ENCODE data around the gene RNF212.
A peak's percentile ranks its signal among the peaks of the same experiment; 100 is the strongest.
"Not testable (repeated sequence)": the region's sequence is repeated elsewhere in the genome, so short reads cannot be mapped to it uniquely, and the experiment has no call there.

RNF212 gene

GRCh38 chr4:1052231-1052671 lies 61.1 kb downstream of the RNF212 start:
- no peak overlapping the region for H3K4me3 ChIP-seq (ENCODE audit: low read depth in 1 of 2, low read length in 2 of 2)
- no peaks in the 10 kb centered on the region for H3K9me3 ChIP-seq (ENCODE audit: control insufficient read depth in 1 of 2, low read length in 2 of 2)
- no peak overlapping the region for H3K27ac ChIP-seq (ENCODE audit: low read length)
- H3K4me1 ChIP-seq (ENCODE audit: control insufficient read depth in 1 of 2, insufficient read depth in 2 of 2, low read length in 2 of 2), result peaks cover 0 to 19% of the 10 kb centered on the region in 2 donors
- peaks cover 23% of the 10 kb centered on the region for H3K27me3 ChIP-seq (ENCODE audit: low read depth, low read length)
- no peaks in the 10 kb centered on the region for H3K36me3 ChIP-seq (ENCODE audit: control insufficient read depth in 1 of 2, insufficient read depth in 2 of 2, low read length in 2 of 2)

- no peak overlapping the region for H3K27ac ChIP-seq (ENCODE audit: low read length)
- H3K27me3 ChIP-seq (ENCODE audit: low read depth, low read length), result peaks cover 23% of the 10 kb centered on the region
- peaks cover 0 to 27% of the 10 kb centered on the region in 2 donors for H3K4me1 ChIP-seq (ENCODE audit: control insufficient read depth in 1 of 2, insufficient read depth in 2 of 2, low read length in 2 of 2)
Observed at GRCh38 chr4:1051472-1051871, 61.9 kb downstream of the RNF212 start.

GRCh38 chr4:1050486-1051213 lies 62.7 kb downstream of the RNF212 start:
- Histone ChIP-seq H3K4me3 (ENCODE audit: low read depth in 1 of 2, low read length in 2 of 2) (no peak overlapping the region), H3K36me3 (ENCODE audit: control insufficient read depth in 1 of 2, insufficient read depth in 2 of 2, low read length in 2 of 2) (no peaks in the 10 kb centered on the region), H3K4me1 (ENCODE audit: control insufficient read depth in 1 of 2, insufficient read depth in 2 of 2, low read length in 2 of 2) (peaks cover 0 to 24% of the 10 kb centered on the region in 2 donors), H3K27me3 (ENCODE audit: low read depth, low read length) (peaks cover 17% of the 10 kb centered on the region), H3K27ac (ENCODE audit: low read length) (no peak overlapping the region), H3K9me3 (ENCODE audit: control insufficient read depth in 1 of 2, low read length in 2 of 2) (no peaks in the 10 kb centered on the region)

More at GRCh38 chr4:1051472-1051871, 61.9 kb downstream of the RNF212 start:
- H3K9me3 ChIP-seq (ENCODE audit: control insufficient read depth in 1 of 2, low read length in 2 of 2), result no peaks in the 10 kb centered on the region
- H3K36me3 ChIP-seq (ENCODE audit: control insufficient read depth in 1 of 2, insufficient read depth in 2 of 2, low read length in 2 of 2), result no peaks in the 10 kb centered on the region
- H3K4me3 ChIP-seq (ENCODE audit: low read depth in 1 of 2, low read length in 2 of 2), result no peak overlapping the region

DNA sequence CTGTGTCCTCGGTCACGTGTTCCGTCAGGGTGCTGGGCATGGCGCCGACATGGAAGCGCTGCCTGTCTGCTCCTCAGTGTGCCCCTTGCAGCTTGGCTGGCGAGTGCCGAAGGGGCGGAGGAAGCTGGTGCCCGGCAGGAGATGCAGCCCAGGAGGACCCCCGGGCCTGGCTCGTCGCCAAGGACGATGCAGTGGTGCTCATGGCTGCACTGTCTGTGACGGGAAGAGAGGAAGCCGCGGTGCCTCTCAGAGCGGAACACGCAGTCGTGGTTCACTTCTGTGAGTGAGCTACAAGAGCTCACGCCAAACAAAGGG lies 63.8 kb downstream of the RNF212 start:
- peaks cover 0 to 30% of the 10 kb centered on the region in 2 donors for H3K4me1 ChIP-seq (ENCODE audit: control insufficient read depth in 1 of 2, insufficient read depth in 2 of 2, low read length in 2 of 2)
- no peaks in the 10 kb centered on the region for H3K36me3 ChIP-seq (ENCODE audit: control insufficient read depth in 1 of 2, insufficient read depth in 2 of 2, low read length in 2 of 2)
- peaks cover 22% of the 10 kb centered on the region for H3K27me3 ChIP-seq (ENCODE audit: low read depth, low read length)
- no peak overlapping the region for H3K4me3 ChIP-seq (ENCODE audit: low read depth in 1 of 2, low read length in 2 of 2)
- no peaks in the 10 kb centered on the region for H3K9me3 ChIP-seq (ENCODE audit: control insufficient read depth in 1 of 2, low read length in 2 of 2)
- H3K27ac ChIP-seq (ENCODE audit: low read length), result no peak overlapping the region

- no peaks in the 10 kb centered on the region for H3K36me3 ChIP-seq (ENCODE audit: control insufficient read depth in 1 of 2, insufficient read depth in 2 of 2, low read length in 2 of 2)
- no peak overlapping the region for H3K4me3 ChIP-seq (ENCODE audit: low read depth in 1 of 2, low read length in 2 of 2)
- peaks cover 28% of the 10 kb centered on the region for H3K27me3 ChIP-seq (ENCODE audit: low read depth, low read length)
- H3K9me3 ChIP-seq (ENCODE audit: control insufficient read depth in 1 of 2, low read length in 2 of 2), result no peaks in the 10 kb centered on the region
- no peak overlapping the region for H3K27ac ChIP-seq (ENCODE audit: low read length)
- peaks cover 4 to 36% of the 10 kb centered on the region in 2 donors for H3K4me1 ChIP-seq (ENCODE audit: control insufficient read depth in 1 of 2, insufficient read depth in 2 of 2, low read length in 2 of 2)
Observed at GRCh38 chr4:1048773-1049590, 64.4 kb downstream of the RNF212 start.

- no peaks in the 10 kb centered on the region for H3K9me3 ChIP-seq (ENCODE audit: control insufficient read depth in 1 of 2, low read length in 2 of 2)
- H3K4me1 ChIP-seq (ENCODE audit: control insufficient read depth in 1 of 2, insufficient read depth in 2 of 2, low read length in 2 of 2), result peaks cover 4 to 42% of the 10 kb centered on the region in 2 donors
- no peak overlapping the region for H3K4me3 ChIP-seq (ENCODE audit: low read depth in 1 of 2, low read length in 2 of 2)
- H3K27ac ChIP-seq (ENCODE audit: low read length), result no peak overlapping the region
- no peaks in the 10 kb centered on the region for H3K36me3 ChIP-seq (ENCODE audit: control insufficient read depth in 1 of 2, insufficient read depth in 2 of 2, low read length in 2 of 2)
- peaks cover 26% of the 10 kb centered on the region for H3K27me3 ChIP-seq (ENCODE audit: low read depth, low read length)
Observed at GRCh38 chr4:1047976-1048772, 65.2 kb downstream of the RNF212 start.

DNA sequence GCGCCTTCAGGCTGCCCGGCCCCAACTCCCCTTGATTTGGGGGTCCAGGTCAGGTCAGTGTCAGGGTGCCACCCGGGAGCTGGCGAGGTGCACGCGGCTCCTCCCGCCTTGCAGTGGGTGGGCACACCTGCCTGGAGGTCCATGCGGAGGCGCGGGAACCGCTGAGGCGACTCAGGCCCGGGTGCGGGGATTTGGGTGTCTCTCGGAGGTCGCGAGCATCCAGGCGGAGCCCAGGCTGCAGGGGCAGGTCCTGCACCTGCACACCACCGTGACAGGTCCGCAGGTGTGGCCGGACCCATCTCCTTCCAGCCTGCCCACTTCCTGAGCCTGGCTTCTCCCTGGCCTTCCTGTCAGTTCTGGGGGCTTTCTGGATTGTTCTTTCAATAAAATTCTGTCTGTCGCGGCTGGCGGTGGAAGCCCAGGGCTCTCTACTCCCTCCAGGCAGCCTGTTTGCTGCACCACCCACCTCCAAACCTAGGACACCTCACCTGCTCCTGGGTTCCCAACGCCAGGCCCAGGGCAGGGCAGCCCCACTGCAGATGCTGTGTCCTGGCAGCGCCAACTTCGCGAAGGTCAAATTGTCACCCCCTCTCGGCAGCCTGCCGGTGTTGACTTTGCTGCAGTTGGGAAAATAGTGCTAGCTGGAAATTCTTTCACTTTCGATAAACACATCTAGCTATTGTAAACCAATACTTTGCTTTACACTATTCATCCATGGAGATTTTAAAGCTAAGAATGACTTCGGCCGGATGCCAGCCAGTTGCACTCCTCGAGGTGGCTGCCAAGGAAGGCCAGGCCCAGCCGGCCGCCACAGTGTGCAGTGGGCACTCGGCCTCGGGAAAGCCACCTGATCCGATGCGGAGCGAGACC lies 66.0 kb downstream of the RNF212 start:
- H3K9me3 ChIP-seq (ENCODE audit: control insufficient read depth in 1 of 2, low read length in 2 of 2), result no peaks in the 10 kb centered on the region
- no peaks in the 10 kb centered on the region for H3K36me3 ChIP-seq (ENCODE audit: control insufficient read depth in 1 of 2, insufficient read depth in 2 of 2, low read length in 2 of 2)
- H3K4me3 ChIP-seq (ENCODE audit: low read depth in 1 of 2, low read length in 2 of 2), result peak overlapping the region in 1 of 2 donors; percentile 31
- H3K27me3 ChIP-seq (ENCODE audit: low read depth, low read length), result peaks cover 21% of the 10 kb centered on the region
- H3K4me1 ChIP-seq (ENCODE audit: control insufficient read depth in 1 of 2, insufficient read depth in 2 of 2, low read length in 2 of 2), result peaks cover 4 to 40% of the 10 kb centered on the region in 2 donors
- H3K27ac ChIP-seq (ENCODE audit: low read length), result no peak overlapping the region

GRCh38 chr4:1046581-1047011 lies 66.8 kb downstream of the RNF212 start:
- H3K36me3 ChIP-seq (ENCODE audit: control insufficient read depth in 1 of 2, insufficient read depth in 2 of 2, low read length in 2 of 2); H3K9me3 ChIP-seq (ENCODE audit: control insufficient read depth in 1 of 2, low read length in 2 of 2); H3K27ac ChIP-seq (ENCODE audit: low read length): not testable (repeated sequence)
- peak overlapping the region in 1 of 2 donors; percentile 31 for H3K4me3 ChIP-seq (ENCODE audit: low read depth in 1 of 2, low read length in 2 of 2)
- peaks cover 4 to 45% of the 10 kb centered on the region in 2 donors for H3K4me1 ChIP-seq (ENCODE audit: control insufficient read depth in 1 of 2, insufficient read depth in 2 of 2, low read length in 2 of 2)
- H3K27me3 ChIP-seq (ENCODE audit: low read depth, low read length), result peaks cover 20% of the 10 kb centered on the region

GRCh38 chr4:1045595-1046201 lies 67.7 kb downstream of the RNF212 start:
- H3K9me3 ChIP-seq (ENCODE audit: control insufficient read depth in 1 of 2, low read length in 2 of 2), result no peaks in the 10 kb centered on the region
- peaks cover 17% of the 10 kb centered on the region for H3K27me3 ChIP-seq (ENCODE audit: low read depth, low read length)
- H3K4me3 ChIP-seq (ENCODE audit: low read depth in 1 of 2, low read length in 2 of 2), result no peak overlapping the region
- H3K36me3 ChIP-seq (ENCODE audit: control insufficient read depth in 1 of 2, insufficient read depth in 2 of 2, low read length in 2 of 2), result no peaks in the 10 kb centered on the region
- H3K4me1 ChIP-seq (ENCODE audit: control insufficient read depth in 1 of 2, insufficient read depth in 2 of 2, low read length in 2 of 2), result peaks cover 4 to 53% of the 10 kb centered on the region in 2 donors
- H3K27ac ChIP-seq (ENCODE audit: low read length), result no peak overlapping the region

DNA sequence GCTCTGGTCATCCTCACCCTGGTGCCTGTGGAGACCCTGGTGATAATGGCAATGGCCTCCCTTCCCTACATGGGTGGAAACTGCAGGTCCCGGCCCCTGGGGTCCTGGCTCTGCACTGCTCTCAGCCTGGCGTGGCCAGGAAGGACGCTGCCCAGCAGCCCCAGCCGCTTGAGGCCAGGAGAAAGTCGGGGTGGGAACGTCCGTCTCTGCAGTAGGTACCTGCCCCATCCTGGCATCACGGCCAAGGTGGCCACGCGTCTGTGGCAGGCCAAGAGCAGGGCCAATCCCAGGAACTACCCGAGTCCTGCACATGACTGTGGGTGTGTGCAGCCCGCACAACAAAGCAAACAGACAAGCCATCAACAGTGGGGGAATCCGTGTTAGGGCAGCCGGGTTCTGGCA lies 68.2 kb downstream of the RNF212 start:
- no peak overlapping the region for H3K27ac ChIP-seq (ENCODE audit: low read length)
- no peaks in the 10 kb centered on the region for H3K9me3 ChIP-seq (ENCODE audit: control insufficient read depth in 1 of 2, low read length in 2 of 2)
- H3K27me3 ChIP-seq (ENCODE audit: low read depth, low read length), result peaks cover 17% of the 10 kb centered on the region
- no peak overlapping the region for H3K4me3 ChIP-seq (ENCODE audit: low read depth in 1 of 2, low read length in 2 of 2)
- H3K36me3 ChIP-seq (ENCODE audit: control insufficient read depth in 1 of 2, insufficient read depth in 2 of 2, low read length in 2 of 2), result no peaks in the 10 kb centered on the region
- peaks cover 4 to 54% of the 10 kb centered on the region in 2 donors for H3K4me1 ChIP-seq (ENCODE audit: control insufficient read depth in 1 of 2, insufficient read depth in 2 of 2, low read length in 2 of 2)

Measured in muscle layer of duodenum (tissue), 2 donors.